ENCODE results near the gene NCKAP5. TPM values are rescaled to one million over a fixed set of nuclear protein-coding genes. Genes with fewer than 3 reads are reported as not detected.

The NCKAP5 gene
- total RNA-seq, 1 donor from 2014 or later, result 2.8 TPM

- intact Hi-C loops (cut with micrococcal nuclease), result no loop called here
- ATAC-seq, result no peak
- no peak for DNase-seq
These were observed 928.1 kb downstream of the NCKAP5 start for GRCh38 chr2:132640116-132640515.

GRCh38 chr2:132638313-132639040 is 929.8 kb downstream of the NCKAP5 start:
- no peak for DNase-seq
- intact Hi-C loops (cut with micrococcal nuclease), result no loop called here
- ATAC-seq, result no peak

- no peak for ATAC-seq
- intact Hi-C loops (cut with micrococcal nuclease), result no loop called here
These were observed 931.9 kb downstream of the NCKAP5 start for GRCh38 chr2:132636346-132636745.

GRCh38 chr2:132633635-132634034 is 934.6 kb downstream of the NCKAP5 start:
- DNase-seq (no peak), ATAC-seq (no peak)
- intact Hi-C loops (cut with micrococcal nuclease), result no loop called here

More at GRCh38 chr2:132636346-132636745, 931.9 kb downstream of the NCKAP5 start:
- no peak for DNase-seq

GRCh38 chr2:132632000-132632649 is 936.1 kb downstream of the NCKAP5 start:
- intact Hi-C loops (cut with micrococcal nuclease), result no loop called here
- no peak for ATAC-seq

GRCh38 chr2:132627536-132627935 is 940.7 kb downstream of the NCKAP5 start:
- intact Hi-C loops (cut with micrococcal nuclease), result no loop called here
- ATAC-seq, result no peak

More at GRCh38 chr2:132632000-132632649, 936.1 kb downstream of the NCKAP5 start:
- no peak for DNase-seq

GRCh38 chr2:132623096-132623839 is 945.0 kb downstream of the NCKAP5 start:
- ATAC-seq (no peak), DNase-seq (no peak)
- intact Hi-C loops (cut with micrococcal nuclease), result no loop called here

More at GRCh38 chr2:132627536-132627935, 940.7 kb downstream of the NCKAP5 start:
- DNase-seq, result no peak
